Vagina (tissue), 2 donors: ENCODE results near the gene AK1. TPM values are rescaled to one million over a fixed set of nuclear protein-coding genes. Genes with fewer than 3 reads are reported as not detected.
"Not testable (repeated sequence)": the region's sequence is repeated elsewhere in the genome, so short reads cannot be mapped to it uniquely, and the experiment has no call there.

Experiments used
- DNase-seq, 2 donors: peaks; one replicate each; pipeline ENCODE4 v3.0.0-alpha.2; 2017; ENCODE audit errors: extremely low spot score in 2 of 2
- H3K27ac ChIP-seq: fragments of 200-600 bp; sonication (generic); one replicate; pipeline ENCODE4 v1.5.1; 2019
- H3K27me3 ChIP-seq: fragments of 200-600 bp; sonication (generic); one replicate; pipeline ENCODE4 v1.5.1; 2019
- H3K36me3 ChIP-seq, 2 donors: fragments of 200-600 bp; sonication (generic); one replicate each; pipeline ENCODE4 v1.5.1; 2017 to 2019
- H3K4me1 ChIP-seq: fragments of 200-600 bp; sonication (generic); one replicate; pipeline ENCODE4 v1.5.1; 2019
- H3K4me3 ChIP-seq, 2 donors: fragments of 200-600 bp; sonication (generic); 1 replicate in 1 of 2; 2 replicates in 1 of 2; pipeline ENCODE4 v1.5.1; 2016 to 2019
- H3K9me3 ChIP-seq: fragments of 200-600 bp; sonication (generic); one replicate; pipeline ENCODE4 v1.5.1; 2019
- POLR2A ChIP-seq, 2 donors: fragments of 450-650 bp; IDR thresholded peaks; one replicate each; pipeline ENCODE4 v1.6.1; 2017; ENCODE audit warnings: antibody characterized with exemption in 2 of 2, mild to moderate bottlenecking in 2 of 2, moderate library complexity in 2 of 2
- POLR2AphosphoS5 ChIP-seq, 2 donors: sonication (generic); formaldehyde crosslinking; IDR thresholded peaks; one replicate each; pipeline ENCODE4 v1.9.0; 2017; ENCODE audit warnings: antibody characterized with exemption in 2 of 2, mild to moderate bottlenecking in 2 of 2, low read depth in 1 of 2; ENCODE audit not compliant: insufficient read depth in 1 of 2
- intact Hi-C: fragments of 100-400 bp; cut with DNase I; formaldehyde crosslinking; loops from one replicate; pipeline ENCODE4 v1.15.1; 2023
- total RNA-seq: library from RNA; depleted of rRNA; stranded (reverse); fragments of >200 nt; gene quantifications from one replicate; pipeline ENCODE4 v1.2.3, GENCODE V29; 2016
- TF ChIP-seq, protein P1 (sequence below), 3 experiments: fragments of 450-650 bp in 2 of 3; fragments of 200-600 bp in 1 of 3; sonication (generic) in 1 of 3; IDR thresholded peaks; one replicate each; pipeline ENCODE4 v1.5.1; 2017 to 2019; ENCODE audit warnings: antibody characterized with exemption in 3 of 3, mild to moderate bottlenecking in 2 of 3, moderate library complexity in 2 of 3

AK1 gene
- total RNA-seq, 1 donor from 2014 or later, result 33.4 TPM

DNA sequence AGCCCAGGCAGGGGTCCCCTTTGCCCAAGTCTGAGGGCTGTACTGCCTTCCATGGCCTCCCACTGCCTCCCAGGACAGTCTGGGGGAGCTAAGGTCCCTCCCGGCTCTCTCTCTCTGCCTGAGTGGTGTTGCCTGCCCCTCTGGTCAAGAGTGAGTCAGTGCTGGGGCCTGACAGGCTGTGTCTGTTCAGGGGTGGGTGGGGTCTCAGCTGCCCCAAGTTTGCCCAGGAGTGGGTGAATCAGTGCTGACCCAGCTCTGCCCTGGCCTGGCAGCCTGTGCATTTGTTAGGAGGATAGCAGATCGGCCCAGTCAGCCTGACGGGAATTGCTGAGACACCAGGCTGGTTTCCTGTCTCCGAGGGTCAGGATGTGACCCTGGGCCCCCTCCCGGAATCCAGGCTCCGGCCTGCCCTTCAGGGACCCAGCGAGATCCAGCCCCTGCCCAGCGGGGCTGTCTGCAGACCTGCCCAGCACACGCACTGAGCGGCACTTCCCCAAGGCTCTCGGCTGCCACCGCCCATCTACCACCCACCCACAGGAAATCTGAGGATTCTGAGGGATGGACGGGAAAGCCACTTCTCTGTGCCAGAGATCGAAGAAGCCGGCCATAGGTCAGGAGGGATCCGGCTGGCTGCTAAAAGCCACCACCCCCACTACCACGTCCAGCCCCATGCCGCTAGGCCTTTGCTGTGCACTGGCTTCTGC lies 38.9 kb downstream of the AK1 start:
- DNase-seq, result peak in 1 of 2 donors; percentile 95
- H3K4me1 ChIP-seq, result peaks cover 57% of the 10 kb centered on the region
- TF ChIP-seq POLR2AphosphoS5 (IDR thresholded peaks at IDR 0.05; ENCODE audit: insufficient read depth in 1 of 2, low read depth in 1 of 2), result peak; percentile 38 to 86
- no peak for TF ChIP-seq POLR2A (IDR thresholded peaks at IDR 0.05)
- no peaks in the 10 kb centered on the region for H3K36me3 ChIP-seq
- no peaks in the 10 kb centered on the region for H3K9me3 ChIP-seq
- no peaks in the 10 kb centered on the region for H3K27me3 ChIP-seq
- H3K4me3 ChIP-seq, result peak overlapping the region in 1 of 2 donors; percentile 17
- peak overlapping the region; percentile 94 for H3K27ac ChIP-seq
- intact Hi-C loops, result no loop called here

DNA sequence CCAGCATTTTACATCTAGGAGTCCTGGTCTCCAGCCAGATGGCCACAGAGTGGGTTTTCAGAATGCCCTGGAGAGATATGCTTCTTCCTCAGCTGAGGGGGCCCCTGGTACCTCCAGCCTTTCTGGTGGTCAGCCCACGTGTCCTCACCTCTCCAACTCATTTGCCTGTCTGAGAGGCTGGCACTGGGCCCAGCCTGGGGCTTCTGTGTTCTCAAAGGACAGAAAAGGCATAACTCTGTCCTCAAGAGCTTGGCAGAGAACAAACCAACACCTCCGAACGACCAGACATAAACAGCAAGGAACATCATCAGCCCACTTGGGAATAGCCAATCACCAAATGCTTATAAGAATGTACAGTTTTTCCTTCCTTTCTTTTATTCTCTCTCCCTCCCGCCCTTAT lies 40.1 kb downstream of the AK1 start:
- peaks cover 69% of the 10 kb centered on the region for H3K4me1 ChIP-seq

DNA sequence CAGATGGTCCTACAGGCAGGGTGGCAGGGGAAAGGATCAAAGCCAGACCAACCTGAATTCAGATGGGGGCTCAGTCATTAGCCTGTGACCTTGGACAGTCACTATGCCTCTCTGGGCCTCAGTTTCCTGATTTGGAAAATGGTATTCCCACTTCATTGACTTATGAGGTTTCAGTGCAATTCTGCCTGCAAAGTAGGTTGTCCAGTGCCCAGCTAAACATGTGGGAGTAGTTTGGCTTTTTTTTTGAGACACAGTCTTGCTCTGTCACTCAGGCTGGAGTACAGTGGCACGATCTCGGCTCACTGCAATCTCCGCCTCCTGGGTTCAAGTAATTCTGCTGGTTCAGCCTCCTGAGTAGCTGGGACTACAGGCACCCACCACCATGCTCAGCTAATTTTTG lies 40.9 kb downstream of the AK1 start:
- DNase-seq, H3K9me3 ChIP-seq, H3K27me3 ChIP-seq, H3K36me3 ChIP-seq, intact Hi-C loops: not testable (repeated sequence)
- Histone ChIP-seq H3K27ac (peak overlapping the region; percentile 94), H3K4me1 (peaks cover 75% of the 10 kb centered on the region), H3K4me3 (peak overlapping the region; percentile 4 to 6)

More for the DNA sequence above, 40.1 kb downstream of the AK1 start:
- H3K27ac ChIP-seq, result peak overlapping the region; percentile 94
- no peaks in the 10 kb centered on the region for H3K9me3 ChIP-seq
- no peaks in the 10 kb centered on the region for H3K27me3 ChIP-seq
- H3K36me3 ChIP-seq, result no peaks in the 10 kb centered on the region
- no peak for DNase-seq
- intact Hi-C loops, result loop anchor here (1.0 kb wide), 1 partner anchor 41 kb away; no protein-coding TSS in a partner anchor
- H3K4me3 ChIP-seq, result no peak overlapping the region
- TF ChIP-seq, protein P1, sequence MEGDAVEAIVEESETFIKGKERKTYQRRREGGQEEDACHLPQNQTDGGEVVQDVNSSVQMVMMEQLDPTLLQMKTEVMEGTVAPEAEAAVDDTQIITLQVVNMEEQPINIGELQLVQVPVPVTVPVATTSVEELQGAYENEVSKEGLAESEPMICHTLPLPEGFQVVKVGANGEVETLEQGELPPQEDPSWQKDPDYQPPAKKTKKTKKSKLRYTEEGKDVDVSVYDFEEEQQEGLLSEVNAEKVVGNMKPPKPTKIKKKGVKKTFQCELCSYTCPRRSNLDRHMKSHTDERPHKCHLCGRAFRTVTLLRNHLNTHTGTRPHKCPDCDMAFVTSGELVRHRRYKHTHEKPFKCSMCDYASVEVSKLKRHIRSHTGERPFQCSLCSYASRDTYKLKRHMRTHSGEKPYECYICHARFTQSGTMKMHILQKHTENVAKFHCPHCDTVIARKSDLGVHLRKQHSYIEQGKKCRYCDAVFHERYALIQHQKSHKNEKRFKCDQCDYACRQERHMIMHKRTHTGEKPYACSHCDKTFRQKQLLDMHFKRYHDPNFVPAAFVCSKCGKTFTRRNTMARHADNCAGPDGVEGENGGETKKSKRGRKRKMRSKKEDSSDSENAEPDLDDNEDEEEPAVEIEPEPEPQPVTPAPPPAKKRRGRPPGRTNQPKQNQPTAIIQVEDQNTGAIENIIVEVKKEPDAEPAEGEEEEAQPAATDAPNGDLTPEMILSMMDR (IDR thresholded peaks at IDR 0.05), result no peak
- TF ChIP-seq POLR2A (IDR thresholded peaks at IDR 0.05) (no peak), POLR2AphosphoS5 (IDR thresholded peaks at IDR 0.05; ENCODE audit: insufficient read depth in 1 of 2, low read depth in 1 of 2) (no peak)

DNA sequence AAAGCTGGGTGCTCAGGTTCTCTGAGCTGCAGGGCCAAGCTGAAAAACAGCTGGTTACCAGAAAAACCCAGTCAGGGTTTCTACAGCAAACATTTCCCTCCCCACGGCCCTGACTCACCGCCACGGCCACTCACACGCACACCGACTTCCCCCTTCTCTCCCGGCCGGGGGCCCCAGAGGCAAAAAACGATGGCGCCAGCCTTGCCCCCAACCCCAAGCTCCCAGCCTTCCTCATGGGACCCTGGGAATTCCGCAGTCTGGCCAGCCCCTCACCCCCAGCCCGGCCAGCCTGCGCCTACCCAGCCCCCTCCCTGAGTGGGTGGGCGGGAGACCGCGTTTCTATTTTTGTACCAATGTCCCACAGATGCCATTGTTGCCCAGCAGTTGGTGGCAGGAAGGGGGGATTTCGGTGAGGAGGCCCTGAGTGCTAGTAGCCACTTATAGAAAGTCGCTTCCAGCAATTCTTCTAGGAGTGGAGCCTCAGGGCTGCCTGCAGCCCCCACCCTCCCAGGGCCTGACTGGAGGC lies 41.4 kb downstream of the AK1 start:
- H3K4me3 ChIP-seq, result peak overlapping the region; percentile 4 to 6
- intact Hi-C loops, result no loop called here
- no peak for DNase-seq

DNA sequence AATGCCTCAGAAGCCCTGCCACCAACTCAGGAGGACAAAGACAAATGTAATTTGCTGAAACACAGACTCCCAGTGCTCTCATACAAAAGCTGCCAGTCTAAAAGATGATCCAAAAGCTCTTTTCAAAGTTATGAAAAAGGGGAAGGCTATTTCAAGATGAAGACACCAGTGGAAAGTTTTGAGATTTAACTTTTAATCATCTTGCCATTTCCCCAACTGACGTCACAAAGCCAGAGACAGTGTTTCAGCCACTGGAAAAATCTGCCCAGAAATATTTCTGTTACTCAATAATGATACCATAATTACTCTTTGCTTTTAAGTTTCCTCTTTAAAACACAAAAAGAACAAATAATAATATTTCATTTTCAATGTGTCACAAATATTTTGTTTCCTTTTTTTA lies 43.9 kb downstream of the AK1 start:
- peak; percentile 30 to 71 for TF ChIP-seq POLR2AphosphoS5 (IDR thresholded peaks at IDR 0.05; ENCODE audit: insufficient read depth in 1 of 2, low read depth in 1 of 2)
- no peak for TF ChIP-seq POLR2A (IDR thresholded peaks at IDR 0.05)

More for the DNA sequence above, 41.4 kb downstream of the AK1 start:
- peak in 1 of 2 donors; percentile 61 for TF ChIP-seq POLR2AphosphoS5 (IDR thresholded peaks at IDR 0.05; ENCODE audit: insufficient read depth in 1 of 2, low read depth in 1 of 2)
- TF ChIP-seq, protein P1 (IDR thresholded peaks at IDR 0.05), result no peak
- Histone ChIP-seq H3K36me3 (no peaks in the 10 kb centered on the region), H3K27ac (peak overlapping the region; percentile 94), H3K9me3 (no peaks in the 10 kb centered on the region), H3K4me1 (peaks cover 75% of the 10 kb centered on the region), H3K27me3 (no peaks in the 10 kb centered on the region)

DNA sequence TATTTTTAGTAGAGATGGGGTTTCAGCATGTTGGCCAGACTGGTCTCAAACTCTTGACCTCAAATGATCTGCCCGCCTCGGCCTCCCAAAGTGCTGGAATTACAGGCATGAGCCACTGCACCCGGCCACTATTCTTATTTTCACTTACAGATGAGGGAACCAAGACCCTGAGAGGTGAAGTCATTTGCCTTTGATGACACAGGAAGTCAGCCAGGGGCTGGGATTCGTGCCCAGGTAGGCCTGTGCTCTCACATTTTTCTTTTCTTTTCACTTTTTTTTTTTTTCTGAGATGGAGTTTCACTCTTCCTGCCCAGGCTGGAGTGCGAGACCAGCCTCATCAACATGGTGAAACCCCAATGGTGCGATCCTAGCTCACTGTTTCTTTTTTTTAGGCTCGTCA lies 45.2 kb downstream of the AK1 start:
- TF ChIP-seq POLR2A (IDR thresholded peaks at IDR 0.05) (no peak), POLR2AphosphoS5 (IDR thresholded peaks at IDR 0.05; ENCODE audit: insufficient read depth in 1 of 2, low read depth in 1 of 2) (no peak)
- TF ChIP-seq, protein P1 (IDR thresholded peaks at IDR 0.05), result no peak
- Histone ChIP-seq H3K9me3 (no peaks in the 10 kb centered on the region), H3K4me3 (no peak overlapping the region), H3K27ac (peak overlapping the region; percentile 50), H3K36me3 (no peaks in the 10 kb centered on the region), H3K4me1 (peaks cover 76% of the 10 kb centered on the region), H3K27me3 (no peaks in the 10 kb centered on the region)
- DNase-seq, result no peak
- intact Hi-C loops, result no loop called here

More for the DNA sequence above, 43.9 kb downstream of the AK1 start:
- H3K27ac ChIP-seq, result peak overlapping the region; percentile 72
- no peaks in the 10 kb centered on the region for H3K27me3 ChIP-seq
- intact Hi-C loops, result no loop called here
- H3K36me3 ChIP-seq, result no peaks in the 10 kb centered on the region
- peaks cover 76% of the 10 kb centered on the region for H3K4me1 ChIP-seq
- DNase-seq, result no peak
- H3K4me3 ChIP-seq, result no peak overlapping the region
- no peaks in the 10 kb centered on the region for H3K9me3 ChIP-seq
